GM12878 (cell line): ENCODE measurements around the gene HIVEP2. TPM values are rescaled to one million over a fixed set of nuclear protein-coding genes. Genes with fewer than 3 reads are reported as not detected.

Source experiments
- ATF7 ChIP-seq: fragments of 450-650 bp; IDR thresholded peaks from 2 replicates; pipeline ENCODE4 v1.6.1; 2016; ENCODE audit warnings: low read depth, mild to moderate bottlenecking
- BHLHE40 ChIP-seq, 2 experiments: fragments of 450-650 bp in 1 of 2; IDR thresholded peaks; 2 replicates each; pipeline ENCODE4 v1.6.1; 2011 to 2017; ENCODE audit warnings: low read depth in 2 of 2, borderline replicate concordance in 1 of 2, improper control_type of control experiment in 1 of 2, low read length in 1 of 2, mild to moderate bottlenecking in 1 of 2
- CHD2 ChIP-seq: IDR thresholded peaks from 2 replicates; pipeline ENCODE4 v1.6.1; 2011; ENCODE audit warnings: low read depth, low read length, improper control_type of control experiment, borderline replicate concordance
- HCFC1 ChIP-seq: fragments of 150-350 bp; IDR thresholded peaks from 2 replicates; pipeline ENCODE4 v1.6.1; 2014; ENCODE audit warnings: low read length
- MEF2A ChIP-seq: IDR thresholded peaks from 2 replicates; pipeline ENCODE4 v1.6.1; 2011; ENCODE audit warnings: low read depth, mild to moderate bottlenecking, low read length, moderate library complexity; ENCODE audit not compliant: insufficient read depth
- MTA3 ChIP-seq: IDR thresholded peaks from 2 replicates; pipeline ENCODE4 v1.6.1; 2012; ENCODE audit warnings: low read length, inconsistent platforms, borderline replicate concordance
- PML ChIP-seq: IDR thresholded peaks from 2 replicates; pipeline ENCODE4 v1.6.1; 2012; ENCODE audit warnings: low read length, inconsistent platforms
- POLR2AphosphoS5 ChIP-seq: IDR thresholded peaks from 2 replicates; pipeline ENCODE4 v1.6.1; 2011; ENCODE audit warnings: mild to moderate bottlenecking, low read length, inconsistent platforms
- RAD21 ChIP-seq: IDR thresholded peaks from 2 replicates; pipeline ENCODE4 v1.6.1; 2011; ENCODE audit warnings: mild to moderate bottlenecking, low read depth, low read length, moderate library complexity; ENCODE audit not compliant: insufficient read depth
- RUNX3 ChIP-seq: IDR thresholded peaks from 2 replicates; pipeline ENCODE4 v1.6.1; 2012; ENCODE audit warnings: low read length, inconsistent platforms
- SIX5 ChIP-seq: IDR thresholded peaks from 2 replicates; pipeline ENCODE4 v1.6.1; 2011; ENCODE audit warnings: mild to moderate bottlenecking, low read depth, low read length, moderate library complexity; ENCODE audit not compliant: severe bottlenecking
- SMARCA5 ChIP-seq: fragments of 450-650 bp; IDR thresholded peaks from 2 replicates; pipeline ENCODE4 v1.6.1; 2017; ENCODE audit warnings: mild to moderate bottlenecking
- SP1 ChIP-seq: IDR thresholded peaks from one replicate; pipeline ENCODE4 v1.6.1; 2011; ENCODE audit warnings: low read depth, low read length
- TCF3 ChIP-seq: IDR thresholded peaks from 2 replicates; pipeline ENCODE4 v1.6.1; 2012; ENCODE audit warnings: low read depth, mild to moderate bottlenecking, low read length, borderline replicate concordance; ENCODE audit not compliant: insufficient read depth
- YBX1 ChIP-seq: fragments of 450-650 bp; IDR thresholded peaks from 2 replicates; pipeline ENCODE4 v1.6.1; 2016; ENCODE audit warnings: antibody characterized with exemption
- ZBED1 ChIP-seq: IDR thresholded peaks from 2 replicates; pipeline ENCODE4 v1.6.1; 2016; ENCODE audit warnings: borderline replicate concordance
- ZNF217 ChIP-seq: fragments of 450-650 bp; IDR thresholded peaks from 2 replicates; pipeline ENCODE4 v1.6.1; 2017; ENCODE audit warnings: antibody characterized with exemption, mild to moderate bottlenecking
- polyA plus RNA-seq, 11 experiments: library from polyadenylated mRNA; depleted of rRNA in 4 of 11; unstranded in 6 of 11; stranded (reverse) in 5 of 11; fragments of >200 nt; fragmentation: Nextera tagmentation in 4 of 11; fragmentation: Illumina TruSeq in 1 of 11; extraction: Ambion mirVana in 4 of 11; extraction: Trizol in 1 of 11; gene quantifications; 1 replicate in 1 of 11; 2 replicates in 10 of 11; pipeline versions ENCODE4 v1.2.1 to v1.2.3, GENCODE V29; 2011 to 2016; ENCODE audit warnings: inconsistent platforms in 2 of 11, missing spikeins in 2 of 11, low read depth in 1 of 11
- total RNA-seq, 4 experiments: library from RNA; depleted of rRNA in 3 of 4; stranded (reverse); fragments of >200 nt in 3 of 4; fragmentation: Illumina TruSeq in 1 of 4; extraction: Trizol in 1 of 4; gene quantifications; 2 replicates each; pipeline versions ENCODE4 v1.2.1 to v1.2.3, GENCODE V29; 2013 to 2021
- TF ChIP-seq, protein P1 (sequence below): IDR thresholded peaks from 2 replicates; pipeline ENCODE4 v1.6.1; 2012; ENCODE audit warnings: low read depth, low read length, improper control_type of control experiment
- TF ChIP-seq, protein P2 (sequence below): fragments of 450-650 bp; IDR thresholded peaks from 2 replicates; pipeline ENCODE4 v1.6.1; 2017; ENCODE audit warnings: low read depth, mild to moderate bottlenecking, moderate library complexity
- TF ChIP-seq, protein P3 (sequence below): fragments of 450-650 bp; IDR thresholded peaks from 2 replicates; pipeline ENCODE4 v1.6.1; 2017; ENCODE audit warnings: mild to moderate bottlenecking, moderate library complexity

HIVEP2 gene
- total and polyA plus RNA-seq, 10 of the 15 experiments (the other 5 are each of a cell fraction or from before 2014, with no cell fraction given), result 1.2 to 15.7 (median 10.2) TPM

DNA sequence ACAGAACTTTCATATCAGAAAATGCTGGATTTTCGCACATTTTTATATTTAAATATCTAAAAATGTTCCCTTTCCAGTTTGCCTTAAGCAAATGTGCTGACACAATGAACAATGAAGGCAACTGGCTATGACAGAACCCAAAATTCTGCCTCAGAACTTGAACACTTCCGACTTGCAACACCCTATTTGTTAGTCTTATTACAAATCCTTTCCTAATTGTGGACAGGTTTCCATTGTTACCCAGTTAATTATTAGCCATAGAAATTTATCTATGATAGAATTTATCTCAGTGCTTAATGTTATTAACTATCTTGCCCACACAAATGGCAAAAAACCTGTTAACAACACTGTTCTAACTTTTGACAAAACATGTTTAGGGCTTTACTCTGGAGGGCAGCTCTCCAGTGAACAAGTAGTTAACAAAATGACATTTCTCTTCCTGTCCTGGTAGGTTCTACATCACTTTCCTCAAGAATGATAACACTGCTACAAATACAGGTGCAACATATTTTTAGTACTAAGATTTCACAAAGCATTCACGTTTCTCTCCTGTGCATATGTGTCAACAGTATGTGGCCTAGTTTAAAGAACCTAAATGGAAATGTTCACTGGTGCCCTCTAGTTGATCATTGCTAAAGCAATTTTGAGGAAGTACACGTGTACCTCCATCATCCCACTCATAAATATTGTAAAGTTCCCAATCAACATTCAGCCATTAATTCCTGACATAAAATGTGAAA lies 58.4 kb downstream of the HIVEP2 start (continued):
- 0 out of 2 replicates have a peak, but pooled peaks have one; percentile 52 for TF ChIP-seq PML
- peak; percentile 95 to 96 for TF ChIP-seq BHLHE40 (IDR thresholded peaks at IDR 0.05; ENCODE audit: borderline replicate concordance in 1 of 2, low read depth in 2 of 2, low read length in 1 of 2)
- TF ChIP-seq, protein P1, sequence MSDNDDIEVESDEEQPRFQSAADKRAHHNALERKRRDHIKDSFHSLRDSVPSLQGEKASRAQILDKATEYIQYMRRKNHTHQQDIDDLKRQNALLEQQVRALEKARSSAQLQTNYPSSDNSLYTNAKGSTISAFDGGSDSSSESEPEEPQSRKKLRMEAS, result peak; percentile 55; the same call in 1 of the 2 replicates
- TF ChIP-seq CHD2, result peak; percentile 60
- peak; percentile 55; the same call in 1 of the 2 replicates for TF ChIP-seq ZBED1
- no peak for TF ChIP-seq HCFC1
- TF ChIP-seq RUNX3, result peak; percentile 55; the same call in 1 of the 2 replicates
- TF ChIP-seq, protein P2, sequence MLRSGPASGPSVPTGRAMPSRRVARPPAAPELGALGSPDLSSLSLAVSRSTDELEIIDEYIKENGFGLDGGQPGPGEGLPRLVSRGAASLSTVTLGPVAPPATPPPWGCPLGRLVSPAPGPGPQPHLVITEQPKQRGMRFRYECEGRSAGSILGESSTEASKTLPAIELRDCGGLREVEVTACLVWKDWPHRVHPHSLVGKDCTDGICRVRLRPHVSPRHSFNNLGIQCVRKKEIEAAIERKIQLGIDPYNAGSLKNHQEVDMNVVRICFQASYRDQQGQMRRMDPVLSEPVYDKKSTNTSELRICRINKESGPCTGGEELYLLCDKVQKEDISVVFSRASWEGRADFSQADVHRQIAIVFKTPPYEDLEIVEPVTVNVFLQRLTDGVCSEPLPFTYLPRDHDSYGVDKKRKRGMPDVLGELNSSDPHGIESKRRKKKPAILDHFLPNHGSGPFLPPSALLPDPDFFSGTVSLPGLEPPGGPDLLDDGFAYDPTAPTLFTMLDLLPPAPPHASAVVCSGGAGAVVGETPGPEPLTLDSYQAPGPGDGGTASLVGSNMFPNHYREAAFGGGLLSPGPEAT, result peak; percentile 69
- TF ChIP-seq ZNF217, result peak; percentile 24; the same call in 1 of the 2 replicates
- TF ChIP-seq, protein P3, sequence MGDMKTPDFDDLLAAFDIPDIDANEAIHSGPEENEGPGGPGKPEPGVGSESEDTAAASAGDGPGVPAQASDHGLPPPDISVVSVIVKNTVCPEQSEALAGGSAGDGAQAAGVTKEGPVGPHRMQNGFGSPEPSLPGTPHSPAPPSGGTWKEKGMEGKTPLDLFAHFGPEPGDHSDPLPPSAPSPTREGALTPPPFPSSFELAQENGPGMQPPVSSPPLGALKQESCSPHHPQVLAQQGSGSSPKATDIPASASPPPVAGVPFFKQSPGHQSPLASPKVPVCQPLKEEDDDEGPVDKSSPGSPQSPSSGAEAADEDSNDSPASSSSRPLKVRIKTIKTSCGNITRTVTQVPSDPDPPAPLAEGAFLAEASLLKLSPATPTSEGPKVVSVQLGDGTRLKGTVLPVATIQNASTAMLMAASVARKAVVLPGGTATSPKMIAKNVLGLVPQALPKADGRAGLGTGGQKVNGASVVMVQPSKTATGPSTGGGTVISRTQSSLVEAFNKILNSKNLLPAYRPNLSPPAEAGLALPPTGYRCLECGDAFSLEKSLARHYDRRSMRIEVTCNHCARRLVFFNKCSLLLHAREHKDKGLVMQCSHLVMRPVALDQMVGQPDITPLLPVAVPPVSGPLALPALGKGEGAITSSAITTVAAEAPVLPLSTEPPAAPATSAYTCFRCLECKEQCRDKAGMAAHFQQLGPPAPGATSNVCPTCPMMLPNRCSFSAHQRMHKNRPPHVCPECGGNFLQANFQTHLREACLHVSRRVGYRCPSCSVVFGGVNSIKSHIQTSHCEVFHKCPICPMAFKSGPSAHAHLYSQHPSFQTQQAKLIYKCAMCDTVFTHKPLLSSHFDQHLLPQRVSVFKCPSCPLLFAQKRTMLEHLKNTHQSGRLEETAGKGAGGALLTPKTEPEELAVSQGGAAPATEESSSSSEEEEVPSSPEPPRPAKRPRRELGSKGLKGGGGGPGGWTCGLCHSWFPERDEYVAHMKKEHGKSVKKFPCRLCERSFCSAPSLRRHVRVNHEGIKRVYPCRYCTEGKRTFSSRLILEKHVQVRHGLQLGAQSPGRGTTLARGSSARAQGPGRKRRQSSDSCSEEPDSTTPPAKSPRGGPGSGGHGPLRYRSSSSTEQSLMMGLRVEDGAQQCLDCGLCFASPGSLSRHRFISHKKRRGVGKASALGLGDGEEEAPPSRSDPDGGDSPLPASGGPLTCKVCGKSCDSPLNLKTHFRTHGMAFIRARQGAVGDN, result peak; percentile 77
- TF ChIP-seq SP1, result peak; percentile 11
- TF ChIP-seq MEF2A, result peak; percentile 83
- no peak for TF ChIP-seq SIX5
- TF ChIP-seq ATF7, result peak; percentile 83
- TF ChIP-seq MTA3, result peak; percentile 35; the same call in 1 of the 2 replicates
- 0 out of 2 replicates have a peak, but pooled peaks have one; percentile 34 for TF ChIP-seq TCF3
- peak; percentile 57; the same call in 1 of the 2 replicates for TF ChIP-seq POLR2AphosphoS5
- peak; percentile 65 for TF ChIP-seq RAD21
- TF ChIP-seq YBX1, result no peak
- TF ChIP-seq SMARCA5, result 0 out of 2 replicates have a peak, but pooled peaks have one; percentile 39
